Parathyroid adenoma (tissue), 2 donors: ENCODE results near the gene AKAP1.

Experiments used
- H2AFZ ChIP-seq: fragments of 300-600 bp; sonication (generic); one replicate; pipeline ENCODE4 v1.7.0; 2017; ENCODE audit warnings: antibody characterized with exemption, mild to moderate bottlenecking
- H3K27ac ChIP-seq: fragments of 300-600 bp; sonication (generic); one replicate; pipeline ENCODE4 v1.7.0; 2017
- H3K27me3 ChIP-seq: fragments of 300-600 bp; sonication (generic); one replicate; pipeline ENCODE4 v1.7.0; 2017; ENCODE audit warnings: low read length; ENCODE audit not compliant: control insufficient read depth, insufficient read depth
- H3K36me3 ChIP-seq: fragments of 300-600 bp; sonication (generic); one replicate; pipeline ENCODE4 v1.7.0; 2017; ENCODE audit warnings: low read length; ENCODE audit not compliant: control insufficient read depth, insufficient read depth
- H3K4me1 ChIP-seq: fragments of 300-600 bp; sonication (generic); one replicate; pipeline ENCODE4 v1.7.0; 2017; ENCODE audit warnings: control low read depth
- H3K4me2 ChIP-seq: fragments of 300-600 bp; sonication (generic); one replicate; pipeline ENCODE4 v1.7.0; 2017; ENCODE audit warnings: low read length
- H3K4me3 ChIP-seq: fragments of 300-600 bp; sonication (generic); one replicate; pipeline ENCODE4 v1.7.0; 2017; ENCODE audit warnings: low read depth, low read length
- H3K79me2 ChIP-seq: fragments of 300-600 bp; sonication (generic); one replicate; pipeline ENCODE4 v1.7.0; 2017; ENCODE audit warnings: control low read depth
- H3K9ac ChIP-seq: fragments of 300-600 bp; sonication (generic); one replicate; pipeline ENCODE4 v1.7.0; 2017; ENCODE audit warnings: mild to moderate bottlenecking
- H3K9me3 ChIP-seq: fragments of 300-600 bp; sonication (generic); one replicate; pipeline ENCODE4 v1.7.0; 2017; ENCODE audit warnings: low read length; ENCODE audit not compliant: control insufficient read depth
- CTCF ChIP-seq: fragments of 300-600 bp; sonication (generic); IDR thresholded peaks from one replicate; pipeline ENCODE4 v1.7.0; 2017; ENCODE audit warnings: antibody characterized with exemption, mild to moderate bottlenecking
- donor health status: primary hyperparathyroidism.

The AKAP1 gene

GRCh38 chr17:57040571-57040970, 44.5 kb upstream of the AKAP1 start:
- TF ChIP-seq CTCF, result no peak

GRCh38 chr17:57043276-57043675, 41.8 kb upstream of the AKAP1 start:
- H3K4me1 ChIP-seq, result no peaks in the 10 kb centered on the region
- no peaks in the 10 kb centered on the region for H3K27me3 ChIP-seq
- H3K4me3 ChIP-seq, result no peak overlapping the region
- H3K9me3 ChIP-seq, result no peaks in the 10 kb centered on the region
- no peak overlapping the region for H3K27ac ChIP-seq
- no peak overlapping the region for H3K9ac ChIP-seq
- no peak for TF ChIP-seq CTCF
- no peaks in the 10 kb centered on the region for H3K36me3 ChIP-seq
- H3K79me2 ChIP-seq, result no peaks in the 10 kb centered on the region
- no peak overlapping the region for H3K4me2 ChIP-seq
- H2AFZ ChIP-seq, result no peak overlapping the region

More at GRCh38 chr17:57040571-57040970, 44.5 kb upstream of the AKAP1 start:
- H3K9ac ChIP-seq, result no peak overlapping the region
- no peak overlapping the region for H3K4me3 ChIP-seq
- peaks cover 6% of the 10 kb centered on the region for H3K4me1 ChIP-seq
- no peak overlapping the region for H3K4me2 ChIP-seq
- H2AFZ ChIP-seq, result no peak overlapping the region
- no peaks in the 10 kb centered on the region for H3K27me3 ChIP-seq
- no peaks in the 10 kb centered on the region for H3K9me3 ChIP-seq
- no peak overlapping the region for H3K27ac ChIP-seq
- no peaks in the 10 kb centered on the region for H3K36me3 ChIP-seq
- H3K79me2 ChIP-seq, result no peaks in the 10 kb centered on the region

DNA sequence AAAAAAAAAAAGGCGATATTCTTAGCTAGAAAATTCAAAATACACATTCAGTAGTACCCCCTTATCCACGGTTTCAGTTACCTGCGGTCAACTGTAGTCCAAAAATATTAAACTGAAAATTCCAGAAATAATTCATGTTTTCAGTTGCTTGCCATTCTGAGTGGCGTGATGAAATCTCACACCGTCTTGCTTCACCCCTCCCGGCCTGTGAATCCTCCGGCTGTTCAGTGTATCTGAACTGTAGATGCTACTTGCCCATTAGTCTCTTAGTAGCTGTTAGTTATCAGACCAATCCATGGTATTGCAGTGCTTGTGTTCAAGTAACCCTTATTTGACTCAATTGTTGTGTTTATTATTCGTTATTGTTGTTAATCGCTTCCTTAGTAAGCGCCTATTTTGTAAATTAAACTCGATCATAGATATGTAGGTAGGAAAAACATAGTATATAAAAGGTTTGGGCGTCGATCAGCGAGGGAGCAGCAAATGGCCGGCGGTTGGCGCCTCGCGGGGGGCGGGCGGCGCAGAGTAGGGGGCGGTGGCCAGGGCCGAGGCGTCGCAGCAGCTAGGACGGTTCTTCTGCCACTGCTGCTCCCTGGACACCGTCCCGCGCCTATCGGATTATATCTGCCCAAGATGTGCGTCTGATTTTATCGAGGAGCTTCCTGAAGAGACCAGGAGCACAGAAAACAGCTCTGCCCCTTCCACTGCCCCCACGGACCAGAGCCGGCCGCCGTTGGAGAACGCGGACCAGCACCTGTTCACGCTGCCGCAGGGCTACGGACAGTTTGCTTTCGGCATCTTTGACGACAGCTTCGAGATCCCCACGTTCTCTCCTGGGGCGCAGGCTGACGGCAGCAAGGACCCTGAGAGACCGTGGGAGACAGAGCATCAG, 39.8 kb upstream of the AKAP1 start:
- H2AFZ ChIP-seq, result peak overlapping the region; percentile 91
- H3K79me2 ChIP-seq, result no peaks in the 10 kb centered on the region
- H3K27ac ChIP-seq, result no peak overlapping the region
- H3K4me1 ChIP-seq, result no peaks in the 10 kb centered on the region
- no peaks in the 10 kb centered on the region for H3K27me3 ChIP-seq
- peak overlapping the region; percentile 72 for H3K4me2 ChIP-seq
- H3K36me3 ChIP-seq, result no peaks in the 10 kb centered on the region
- peak overlapping the region; percentile 22 for H3K4me3 ChIP-seq
- H3K9ac ChIP-seq, result no peak overlapping the region
- no peaks in the 10 kb centered on the region for H3K9me3 ChIP-seq
- no peak for TF ChIP-seq CTCF

DNA sequence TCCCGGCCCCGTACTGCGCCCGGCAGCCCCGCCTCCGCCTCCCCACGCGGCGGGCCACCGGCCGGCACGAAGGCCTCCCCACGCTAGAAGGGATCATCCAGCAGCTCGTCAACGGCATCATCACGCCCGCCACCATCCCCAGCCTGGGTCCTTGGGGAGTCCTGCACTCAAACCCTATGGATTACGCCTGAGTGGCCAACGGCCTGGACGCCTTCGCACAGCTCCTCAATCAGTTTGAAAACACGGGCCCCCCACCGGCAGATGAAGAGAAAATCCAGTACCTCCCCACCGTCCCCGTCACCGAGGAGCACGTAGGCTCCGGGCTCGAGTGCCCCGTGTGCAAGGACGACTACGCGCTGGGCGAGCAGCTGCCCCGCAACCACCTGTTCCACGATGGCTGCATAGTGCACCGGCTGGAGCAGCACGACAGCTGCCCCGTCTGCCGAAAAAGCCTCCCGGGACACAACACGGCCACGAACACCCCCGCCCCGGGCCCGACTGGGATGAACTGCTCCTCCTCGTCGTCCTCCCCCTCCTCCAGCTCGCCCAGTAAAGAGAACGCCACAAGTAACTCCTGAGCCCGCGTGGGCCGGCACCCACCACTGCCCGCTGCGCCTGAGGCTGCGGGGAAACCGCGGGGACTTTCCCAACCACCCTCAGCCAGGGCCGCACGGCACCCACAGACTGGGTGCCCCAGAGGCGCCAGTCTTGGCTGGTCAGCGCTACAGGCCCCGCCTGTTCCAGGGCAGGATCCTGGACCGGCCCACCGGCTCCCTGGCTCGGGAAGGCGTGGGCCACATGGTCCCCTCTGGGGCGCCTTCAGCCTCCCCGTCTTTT, 39.0 kb upstream of the AKAP1 start:
- no peak for TF ChIP-seq CTCF
- H3K4me3 ChIP-seq, result peak overlapping the region; percentile 22
- H3K79me2 ChIP-seq, result no peaks in the 10 kb centered on the region

More for the DNA sequence above, 39.0 kb upstream of the AKAP1 start:
- Histone ChIP-seq H3K9ac (no peak overlapping the region), H3K36me3 (no peaks in the 10 kb centered on the region), H3K27me3 (no peaks in the 10 kb centered on the region), H3K27ac (no peak overlapping the region), H3K9me3 (no peaks in the 10 kb centered on the region), H3K4me2 (peak overlapping the region; percentile 72), H2AFZ (peak overlapping the region; percentile 91), H3K4me1 (no peaks in the 10 kb centered on the region)
